22Rv1 (cell line): ENCODE measurements around the gene SDK1.

ENCODE experiments used
- ZFX ChIP-seq: fragments of 450-650 bp; IDR thresholded peaks from 2 replicates; pipeline ENCODE4 v1.6.1; 2017; ENCODE audit warnings: antibody characterized with exemption, borderline replicate concordance
- TF ChIP-seq, protein P1 (sequence below): fragments of 450-650 bp; IDR thresholded peaks from 2 replicates; pipeline ENCODE4 v1.5.1; 2017; ENCODE audit warnings: mild to moderate bottlenecking

DNA sequence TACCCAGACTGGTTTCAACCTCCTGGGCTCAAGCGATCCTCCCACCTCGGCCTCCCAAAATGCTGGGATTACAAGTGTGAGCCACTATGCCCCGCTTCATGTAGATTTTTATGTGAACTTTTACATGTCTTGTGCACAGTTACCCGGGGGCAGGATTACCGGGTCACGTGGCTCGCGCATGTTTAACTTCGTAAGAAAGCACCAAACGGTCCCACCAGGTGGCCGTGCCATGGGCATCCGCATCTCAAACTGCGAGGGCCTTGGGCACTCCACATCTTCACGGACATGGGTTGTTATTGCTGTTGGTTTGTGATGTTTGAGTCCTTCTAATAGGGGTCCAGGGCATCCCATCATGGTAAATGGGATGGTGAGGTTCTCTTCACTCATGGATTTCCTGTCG, 744.4 kb downstream of the SDK1 start:
- TF ChIP-seq, protein P1, sequence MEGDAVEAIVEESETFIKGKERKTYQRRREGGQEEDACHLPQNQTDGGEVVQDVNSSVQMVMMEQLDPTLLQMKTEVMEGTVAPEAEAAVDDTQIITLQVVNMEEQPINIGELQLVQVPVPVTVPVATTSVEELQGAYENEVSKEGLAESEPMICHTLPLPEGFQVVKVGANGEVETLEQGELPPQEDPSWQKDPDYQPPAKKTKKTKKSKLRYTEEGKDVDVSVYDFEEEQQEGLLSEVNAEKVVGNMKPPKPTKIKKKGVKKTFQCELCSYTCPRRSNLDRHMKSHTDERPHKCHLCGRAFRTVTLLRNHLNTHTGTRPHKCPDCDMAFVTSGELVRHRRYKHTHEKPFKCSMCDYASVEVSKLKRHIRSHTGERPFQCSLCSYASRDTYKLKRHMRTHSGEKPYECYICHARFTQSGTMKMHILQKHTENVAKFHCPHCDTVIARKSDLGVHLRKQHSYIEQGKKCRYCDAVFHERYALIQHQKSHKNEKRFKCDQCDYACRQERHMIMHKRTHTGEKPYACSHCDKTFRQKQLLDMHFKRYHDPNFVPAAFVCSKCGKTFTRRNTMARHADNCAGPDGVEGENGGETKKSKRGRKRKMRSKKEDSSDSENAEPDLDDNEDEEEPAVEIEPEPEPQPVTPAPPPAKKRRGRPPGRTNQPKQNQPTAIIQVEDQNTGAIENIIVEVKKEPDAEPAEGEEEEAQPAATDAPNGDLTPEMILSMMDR: no peak
- TF ChIP-seq ZFX: no peak
